Neuronal stem cell (in vitro differentiated cells): ENCODE data around the gene GLCCI1.

Experiments
- DNase-seq: peaks from one replicate; pipeline ENCODE4 v3.0.0-alpha.2; 2013; ENCODE audit warnings: low spot score
- H2AFZ ChIP-seq: one replicate; pipeline ENCODE4 v1.6.1; 2013; ENCODE audit warnings: mild to moderate bottlenecking, low read length, inconsistent platforms
- H2AK5ac ChIP-seq: 2 replicates; pipeline ENCODE4 v1.6.1; 2013; ENCODE audit warnings: low read depth, mild to moderate bottlenecking, inconsistent platforms, low read length, moderate library complexity, mixed read lengths
- H2BK120ac ChIP-seq: 2 replicates; pipeline ENCODE4 v1.6.1; 2013; ENCODE audit warnings: low read depth, mild to moderate bottlenecking, inconsistent platforms, low read length, moderate library complexity, mixed read lengths
- H2BK12ac ChIP-seq: one replicate; pipeline ENCODE4 v1.6.1; 2013; ENCODE audit warnings: low read length, inconsistent platforms
- H2BK15ac ChIP-seq: 2 replicates; pipeline ENCODE4 v1.6.1; 2013; ENCODE audit warnings: mild to moderate bottlenecking, low read length, inconsistent platforms, mixed read lengths
- H2BK5ac ChIP-seq: one replicate; pipeline ENCODE4 v1.6.1; 2013; ENCODE audit warnings: inconsistent platforms, mild to moderate bottlenecking, low read length, moderate library complexity
- H3K14ac ChIP-seq: one replicate; pipeline ENCODE4 v1.6.1; 2013; ENCODE audit warnings: low read length, inconsistent platforms
- H3K18ac ChIP-seq: 2 replicates; pipeline ENCODE4 v1.6.1; 2013; ENCODE audit warnings: low read length, inconsistent platforms
- H3K23ac ChIP-seq: 2 replicates; pipeline ENCODE4 v1.6.1; 2013; ENCODE audit warnings: low read depth, mild to moderate bottlenecking, mixed read lengths, low read length, inconsistent platforms; ENCODE audit not compliant: poor library complexity
- H3K27ac ChIP-seq: replicated peaks from 3 replicates; pipeline ENCODE4 v1.5.1; 2013; ENCODE audit warnings: low read length, inconsistent platforms
- H3K27me3 ChIP-seq, 3 experiments: 2 replicates each; pipeline ENCODE4 v1.6.1; 2013; ENCODE audit warnings: low read length in 3 of 3, mild to moderate bottlenecking in 2 of 3, inconsistent platforms in 1 of 3, low read depth in 1 of 3, mixed read lengths in 1 of 3, moderate library complexity in 1 of 3; ENCODE audit not compliant: control insufficient read depth in 3 of 3, insufficient read depth in 3 of 3
- H3K36me3 ChIP-seq, 2 donors: replicated peaks in 1 of 2; 2 replicates each; pipeline ENCODE4 v1.6.1; 2013; ENCODE audit warnings: low read length in 2 of 2; ENCODE audit not compliant: control insufficient read depth in 2 of 2, insufficient read depth in 2 of 2
- H3K4ac ChIP-seq: 2 replicates; pipeline ENCODE4 v1.6.1; 2013; ENCODE audit warnings: inconsistent platforms, mild to moderate bottlenecking, low read length, moderate library complexity
- H3K4me1 ChIP-seq, 2 donors: 1 replicate in 1 of 2; 2 replicates in 1 of 2; pipeline ENCODE4 v1.6.1; 2013; ENCODE audit warnings: low read length in 2 of 2, low read depth in 1 of 2; ENCODE audit not compliant: control insufficient read depth in 2 of 2, insufficient read depth in 1 of 2
- H3K4me2 ChIP-seq: one replicate; pipeline ENCODE4 v1.6.1; 2013; ENCODE audit warnings: mild to moderate bottlenecking, low read length, inconsistent platforms; ENCODE audit not compliant: insufficient read depth, poor library complexity, severe bottlenecking
- H3K4me3 ChIP-seq, 2 donors: 2 replicates each; pipeline ENCODE4 v1.5.1; 2013; ENCODE audit warnings: low read length in 2 of 2, mild to moderate bottlenecking in 2 of 2, inconsistent platforms in 1 of 2, moderate library complexity in 1 of 2
- H3K79me1 ChIP-seq: one replicate; pipeline ENCODE4 v1.6.1; 2013; ENCODE audit warnings: low read depth, mild to moderate bottlenecking, inconsistent platforms, low read length, moderate library complexity
- H3K9ac ChIP-seq: one replicate; pipeline ENCODE4 v1.6.1; 2013; ENCODE audit warnings: mild to moderate bottlenecking, low read depth, low read length, inconsistent platforms; ENCODE audit not compliant: poor library complexity
- H3K9me3 ChIP-seq, 2 donors: replicated peaks in 1 of 2; 2 replicates each; pipeline versions ENCODE3 to v1.6.1; 2013; ENCODE audit warnings: low read length in 2 of 2, mild to moderate bottlenecking in 2 of 2, inconsistent platforms in 1 of 2, low read depth in 1 of 2, mixed read lengths in 1 of 2, moderate library complexity in 1 of 2; ENCODE audit not compliant: control insufficient read depth in 2 of 2, insufficient read depth in 1 of 2
- H4K8ac ChIP-seq: one replicate; pipeline ENCODE4 v1.6.1; 2013; ENCODE audit warnings: low read depth, mild to moderate bottlenecking, inconsistent platforms, low read length, moderate library complexity
- H4K91ac ChIP-seq: one replicate; pipeline ENCODE4 v1.6.1; 2013; ENCODE audit warnings: low read length, low read depth, mild to moderate bottlenecking, inconsistent platforms; ENCODE audit not compliant: poor library complexity
- WGBS, 2 donors: extraction: QIAGEN DNeasy Blood & Tissue Kit; methylation state at CpG; one replicate each; pipeline ENCODE4 v1.1.7; 2013; ENCODE audit warnings: missing lambda C conversion rate in 2 of 2, mixed read lengths in 1 of 2; ENCODE audit not compliant: insufficient read length in 2 of 2, insufficient replicate concordance in 1 of 2; ENCODE audit errors: extremely low coverage in 2 of 2; 5-methylcytosine and 5-hydroxymethylcytosine counted together

GLCCI1 gene

GRCh38 chr7:8128449-8129317, 160.1 kb downstream of the GLCCI1 start:
- H3K18ac ChIP-seq, result no peak overlapping the region
- no peak overlapping the region for H2BK15ac ChIP-seq
- no peak overlapping the region for H2AFZ ChIP-seq
- no peak overlapping the region for H4K91ac ChIP-seq
- no peak overlapping the region for H2BK5ac ChIP-seq
- H2BK12ac ChIP-seq, result peak overlapping the region; percentile 10
- no peak for DNase-seq
- H3K4me3 ChIP-seq, result no peak overlapping the region
- no peak overlapping the region for H2BK120ac ChIP-seq
- H3K4me1 ChIP-seq, result no peaks in the 10 kb centered on the region
- no peaks in the 10 kb centered on the region for H3K9me3 ChIP-seq
- H3K27ac ChIP-seq, result no peak overlapping the region
- no peak overlapping the region for H3K14ac ChIP-seq
- H3K23ac ChIP-seq, result no peak overlapping the region
- H3K4ac ChIP-seq, result no peak overlapping the region
- no peak overlapping the region for H4K8ac ChIP-seq
- no peak overlapping the region for H2AK5ac ChIP-seq
- H3K79me1 ChIP-seq, result no peaks in the 10 kb centered on the region
- H3K36me3 ChIP-seq, result no peaks in the 10 kb centered on the region
- no peak overlapping the region for H3K9ac ChIP-seq
- WGBS, 2 donors, result no CpG with 5 or more reads among the region's 12 CpGs
- no peak overlapping the region for H3K4me2 ChIP-seq
- no peaks in the 10 kb centered on the region for H3K27me3 ChIP-seq

DNA sequence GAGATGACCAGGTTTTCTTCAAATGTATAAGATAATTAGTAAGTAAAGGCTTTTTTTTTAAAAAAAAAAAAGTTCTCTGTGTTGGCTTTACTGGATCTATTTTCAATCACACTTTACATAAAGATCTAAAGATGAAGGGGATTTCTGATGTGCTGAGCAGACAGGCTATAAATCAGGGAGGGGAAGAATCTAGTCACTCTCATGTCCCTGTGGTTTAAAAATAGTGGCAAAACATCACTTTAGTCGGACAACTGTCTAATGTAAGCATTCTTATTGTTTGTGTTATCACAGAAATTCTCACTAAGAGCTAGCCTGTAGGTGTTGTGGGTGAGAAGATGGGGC, 160.7 kb downstream of the GLCCI1 start:
- Histone ChIP-seq H3K23ac (no peak overlapping the region), H2BK12ac (no peak overlapping the region), H2BK15ac (no peak overlapping the region), H3K27me3 (no peaks in the 10 kb centered on the region), H3K4ac (no peak overlapping the region), H3K9me3 (no peaks in the 10 kb centered on the region), H3K79me1 (no peaks in the 10 kb centered on the region), H3K4me1 (peaks cover 0 to 3% of the 10 kb centered on the region in 2 donors), H3K36me3 (no peaks in the 10 kb centered on the region), H2AFZ (no peak overlapping the region), H3K14ac (no peak overlapping the region), H4K91ac (no peak overlapping the region), H4K8ac (no peak overlapping the region), H2BK120ac (no peak overlapping the region), H3K9ac (no peak overlapping the region), H2AK5ac (no peak overlapping the region), H3K4me2 (no peak overlapping the region), H3K18ac (no peak overlapping the region), H3K4me3 (no peak overlapping the region), H3K27ac (no peak overlapping the region), H2BK5ac (no peak overlapping the region)
- no peak for DNase-seq
- WGBS, 2 donors, result no CpG with 5 or more reads among the region's 1 CpG

GRCh38 chr7:8130663-8131062, 162.1 kb downstream of the GLCCI1 start:
- Histone ChIP-seq H4K8ac (no peak overlapping the region), H3K36me3 (no peaks in the 10 kb centered on the region), H3K4me3 (no peak overlapping the region), H3K27ac (no peak overlapping the region), H3K9me3 (no peaks in the 10 kb centered on the region), H3K4ac (no peak overlapping the region), H2BK5ac (no peak overlapping the region), H3K4me1 (peaks cover 0 to 4% of the 10 kb centered on the region in 2 donors), H3K14ac (no peak overlapping the region), H3K4me2 (no peak overlapping the region), H4K91ac (no peak overlapping the region), H3K23ac (no peak overlapping the region), H3K18ac (no peak overlapping the region), H2BK12ac (no peak overlapping the region), H3K27me3 (no peaks in the 10 kb centered on the region), H2BK15ac (no peak overlapping the region), H3K9ac (no peak overlapping the region), H2AFZ (no peak overlapping the region), H2AK5ac (no peak overlapping the region), H2BK120ac (no peak overlapping the region), H3K79me1 (no peaks in the 10 kb centered on the region)
- DNase-seq, result no peak
- no CpG with 5 or more reads among the region's 1 CpG for WGBS, 2 donors

- Histone ChIP-seq H3K23ac (no peak overlapping the region), H3K4ac (no peak overlapping the region), H3K4me3 (no peak overlapping the region), H2BK12ac (no peak overlapping the region), H2BK15ac (no peak overlapping the region), H3K27me3 (no peaks in the 10 kb centered on the region), H3K9me3 (no peaks in the 10 kb centered on the region), H3K4me2 (no peak overlapping the region), H3K27ac (no peak overlapping the region), H2BK120ac (no peak overlapping the region), H2AFZ (no peak overlapping the region), H3K79me1 (no peaks in the 10 kb centered on the region), H3K9ac (no peak overlapping the region), H2BK5ac (no peak overlapping the region), H3K36me3 (no peaks in the 10 kb centered on the region), H4K91ac (no peak overlapping the region), H3K18ac (no peak overlapping the region), H3K4me1 (peaks cover 0 to 4% of the 10 kb centered on the region in 2 donors), H4K8ac (no peak overlapping the region), H3K14ac (no peak overlapping the region), H2AK5ac (no peak overlapping the region)
- no peak for DNase-seq
- 100% methylated on average over 1 of the region's 5 CpGs; no CpG with 5 or more reads in 1 of the 2 donors for WGBS, 2 donors
Observed at GRCh38 chr7:8131694-8132605, 163.4 kb downstream of the GLCCI1 start.
